K562 (cell line): ENCODE measurements around the gene GET3. TPM values are rescaled to one million over a fixed set of nuclear protein-coding genes. Genes with fewer than 3 reads are reported as not detected.

Source experiments
- CTBP1 ChIP-seq: fragments of 450-650 bp; IDR thresholded peaks from 2 replicates; pipeline ENCODE4 v1.6.1; 2016; ENCODE audit warnings: borderline replicate concordance
- DPF2 ChIP-seq: fragments of 450-650 bp; IDR thresholded peaks from 2 replicates; pipeline ENCODE4 v1.6.1; 2016
- KAT8 ChIP-seq: fragments of 450-650 bp; IDR thresholded peaks from 2 replicates; pipeline ENCODE4 v1.6.1; 2016; ENCODE audit warnings: low read depth, mild to moderate bottlenecking
- POLR2AphosphoS5 ChIP-seq: IDR thresholded peaks from 2 replicates; pipeline ENCODE4 v1.6.1; 2011; ENCODE audit warnings: mild to moderate bottlenecking, low read depth, low read length, moderate library complexity; ENCODE audit not compliant: control insufficient read depth, insufficient read depth
- RBFOX2 ChIP-seq: fragments of 200-400 bp; formaldehyde crosslinking; IDR thresholded peaks from 2 replicates; pipeline ENCODE4 v1.6.1; 2017; ENCODE audit warnings: low read depth, mild to moderate bottlenecking, low read length, moderate library complexity
- RHOXF2B ChIP-seq: fragments of 250-450 bp; sonication (Bioruptor Pico); conservative IDR thresholded peaks from 2 replicates; pipeline ENCODE4 v1.5.1; 2021
- SMARCA5 ChIP-seq: fragments of 450-650 bp; IDR thresholded peaks from 2 replicates; pipeline ENCODE4 v1.6.1; 2016
- SRSF9 ChIP-seq: fragments of 200-400 bp; formaldehyde crosslinking; IDR thresholded peaks from 2 replicates; pipeline ENCODE4 v1.6.1; 2017; ENCODE audit warnings: low read depth, low read length, borderline replicate concordance
- ZNF232 ChIP-seq: sonication (generic); formaldehyde crosslinking; IDR thresholded peaks from 2 replicates; pipeline ENCODE4 v1.8.0; 2022; ENCODE audit warnings: mild to moderate bottlenecking, missing genetic modification reagents
- ZNF24 ChIP-seq: fragments of 450-650 bp; IDR thresholded peaks from 2 replicates; pipeline ENCODE4 v1.6.1; 2016
- polyA plus RNA-seq, 8 experiments: library from polyadenylated mRNA; depleted of rRNA in 4 of 8; stranded (reverse) in 5 of 8; unstranded in 3 of 8; fragments of >200 nt; fragmentation: Nextera tagmentation in 2 of 8; fragmentation: Illumina TruSeq in 1 of 8; extraction: Ambion mirVana in 2 of 8; extraction: Trizol in 1 of 8; gene quantifications; 2 replicates each; pipeline versions ENCODE4 v1.2.1 to v1.2.3, GENCODE V29; 2011 to 2014; ENCODE audit warnings: inconsistent platforms in 1 of 8, missing spikeins in 1 of 8
- total RNA-seq, 7 experiments: library from RNA; depleted of rRNA in 6 of 7; stranded (reverse); fragments of >200 nt in 6 of 7; fragmentation: Illumina TruSeq in 2 of 7; extraction: Trizol in 2 of 7; gene quantifications; 2 replicates each; pipeline versions ENCODE4 v1.2.1 to v1.2.3, GENCODE V29; 2011 to 2021; ENCODE audit warnings: low replicate concordance in 1 of 7
- TF ChIP-seq, protein P1 (sequence below), 2 experiments: fragments of 450-650 bp; formaldehyde crosslinking in 1 of 2; IDR thresholded peaks; 2 replicates each; pipeline versions ENCODE4 v1.4.0 to v1.6.1; 2014 to 2020; ENCODE audit warnings: mild to moderate bottlenecking in 2 of 2, borderline replicate concordance in 1 of 2, low read depth in 1 of 2
- TF ChIP-seq, protein P2 (sequence below): fragments of 450-650 bp; formaldehyde crosslinking; IDR thresholded peaks from 2 replicates; pipeline ENCODE4 v1.4.0; 2020; ENCODE audit warnings: mild to moderate bottlenecking
- TF ChIP-seq, protein P3 (sequence below): sonication (generic); formaldehyde crosslinking; IDR thresholded peaks from 2 replicates; pipeline ENCODE4 v1.8.0; 2022; ENCODE audit warnings: missing genetic modification reagents, mild to moderate bottlenecking, moderate library complexity, borderline replicate concordance
- TF ChIP-seq, protein P4 (sequence below): fragments of 250-450 bp; sonication (Bioruptor Pico); IDR thresholded peaks from 2 replicates; pipeline ENCODE4 v1.5.0; 2021; ENCODE audit warnings: mild to moderate bottlenecking, moderate library complexity

GET3 gene
- total and polyA plus RNA-seq, 9 of the 15 experiments (the other 6 are each of a cell fraction or from before 2014, with no cell fraction given), result 8.3 to 83.5 (median 51.8) TPM

DNA sequence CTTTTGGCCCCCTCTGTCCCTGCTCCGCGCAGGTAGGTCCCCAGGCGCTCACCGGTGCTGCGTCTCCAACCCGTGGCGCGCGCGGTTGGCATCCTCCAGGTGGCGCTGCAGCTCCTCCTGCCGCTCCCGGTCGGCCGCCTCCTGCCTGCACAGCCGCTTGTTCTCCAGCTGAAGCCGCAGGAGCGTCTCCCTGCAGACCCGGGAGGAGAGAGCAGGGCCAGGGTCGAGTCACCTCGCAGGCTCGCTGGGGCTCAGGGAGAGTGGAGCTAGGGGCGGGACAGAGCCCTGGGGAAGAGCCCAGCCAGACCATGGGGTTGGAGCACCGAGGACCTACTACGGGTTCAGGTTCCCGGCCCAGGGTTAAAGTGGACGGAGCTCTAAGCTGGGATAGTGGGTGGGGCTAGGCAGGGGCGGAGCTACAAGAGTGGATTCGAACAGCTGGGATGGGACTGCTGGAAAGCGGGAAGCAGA lies 28.8 kb downstream of the GET3 start (continued):
- TF ChIP-seq, protein P1, sequence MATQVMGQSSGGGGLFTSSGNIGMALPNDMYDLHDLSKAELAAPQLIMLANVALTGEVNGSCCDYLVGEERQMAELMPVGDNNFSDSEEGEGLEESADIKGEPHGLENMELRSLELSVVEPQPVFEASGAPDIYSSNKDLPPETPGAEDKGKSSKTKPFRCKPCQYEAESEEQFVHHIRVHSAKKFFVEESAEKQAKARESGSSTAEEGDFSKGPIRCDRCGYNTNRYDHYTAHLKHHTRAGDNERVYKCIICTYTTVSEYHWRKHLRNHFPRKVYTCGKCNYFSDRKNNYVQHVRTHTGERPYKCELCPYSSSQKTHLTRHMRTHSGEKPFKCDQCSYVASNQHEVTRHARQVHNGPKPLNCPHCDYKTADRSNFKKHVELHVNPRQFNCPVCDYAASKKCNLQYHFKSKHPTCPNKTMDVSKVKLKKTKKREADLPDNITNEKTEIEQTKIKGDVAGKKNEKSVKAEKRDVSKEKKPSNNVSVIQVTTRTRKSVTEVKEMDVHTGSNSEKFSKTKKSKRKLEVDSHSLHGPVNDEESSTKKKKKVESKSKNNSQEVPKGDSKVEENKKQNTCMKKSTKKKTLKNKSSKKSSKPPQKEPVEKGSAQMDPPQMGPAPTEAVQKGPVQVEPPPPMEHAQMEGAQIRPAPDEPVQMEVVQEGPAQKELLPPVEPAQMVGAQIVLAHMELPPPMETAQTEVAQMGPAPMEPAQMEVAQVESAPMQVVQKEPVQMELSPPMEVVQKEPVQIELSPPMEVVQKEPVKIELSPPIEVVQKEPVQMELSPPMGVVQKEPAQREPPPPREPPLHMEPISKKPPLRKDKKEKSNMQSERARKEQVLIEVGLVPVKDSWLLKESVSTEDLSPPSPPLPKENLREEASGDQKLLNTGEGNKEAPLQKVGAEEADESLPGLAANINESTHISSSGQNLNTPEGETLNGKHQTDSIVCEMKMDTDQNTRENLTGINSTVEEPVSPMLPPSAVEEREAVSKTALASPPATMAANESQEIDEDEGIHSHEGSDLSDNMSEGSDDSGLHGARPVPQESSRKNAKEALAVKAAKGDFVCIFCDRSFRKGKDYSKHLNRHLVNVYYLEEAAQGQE (IDR thresholded peaks at IDR 0.05; ENCODE audit: borderline replicate concordance), result peak; percentile 50; the same call in 1 of the 2 replicates
- TF ChIP-seq, protein P1 (CRISPR knock-in tag; IDR thresholded peaks at IDR 0.05; ENCODE audit: low read depth), result no peak
- TF ChIP-seq RHOXF2B (CRISPR knock-in tag) (no peak), ZNF24 (no peak), RBFOX2 (peak; percentile 44), DPF2 (no peak), SMARCA5 (no peak), SRSF9 (no peak), ZNF232 (no peak), CTBP1 (peak; percentile 41; the same call in 1 of the 2 replicates), KAT8 (no peak), POLR2AphosphoS5 (no peak)
- TF ChIP-seq, protein P2, sequence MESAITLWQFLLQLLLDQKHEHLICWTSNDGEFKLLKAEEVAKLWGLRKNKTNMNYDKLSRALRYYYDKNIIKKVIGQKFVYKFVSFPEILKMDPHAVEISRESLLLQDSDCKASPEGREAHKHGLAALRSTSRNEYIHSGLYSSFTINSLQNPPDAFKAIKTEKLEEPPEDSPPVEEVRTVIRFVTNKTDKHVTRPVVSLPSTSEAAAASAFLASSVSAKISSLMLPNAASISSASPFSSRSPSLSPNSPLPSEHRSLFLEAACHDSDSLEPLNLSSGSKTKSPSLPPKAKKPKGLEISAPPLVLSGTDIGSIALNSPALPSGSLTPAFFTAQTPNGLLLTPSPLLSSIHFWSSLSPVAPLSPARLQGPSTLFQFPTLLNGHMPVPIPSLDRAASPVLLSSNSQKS (CRISPR knock-in tag), result no peak
- TF ChIP-seq, protein P3, sequence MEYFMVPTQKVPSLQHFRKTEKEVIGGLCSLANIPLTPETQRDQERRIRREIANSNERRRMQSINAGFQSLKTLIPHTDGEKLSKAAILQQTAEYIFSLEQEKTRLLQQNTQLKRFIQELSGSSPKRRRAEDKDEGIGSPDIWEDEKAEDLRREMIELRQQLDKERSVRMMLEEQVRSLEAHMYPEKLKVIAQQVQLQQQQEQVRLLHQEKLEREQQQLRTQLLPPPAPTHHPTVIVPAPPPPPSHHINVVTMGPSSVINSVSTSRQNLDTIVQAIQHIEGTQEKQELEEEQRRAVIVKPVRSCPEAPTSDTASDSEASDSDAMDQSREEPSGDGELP, result peak; percentile 93
- TF ChIP-seq, protein P4, sequence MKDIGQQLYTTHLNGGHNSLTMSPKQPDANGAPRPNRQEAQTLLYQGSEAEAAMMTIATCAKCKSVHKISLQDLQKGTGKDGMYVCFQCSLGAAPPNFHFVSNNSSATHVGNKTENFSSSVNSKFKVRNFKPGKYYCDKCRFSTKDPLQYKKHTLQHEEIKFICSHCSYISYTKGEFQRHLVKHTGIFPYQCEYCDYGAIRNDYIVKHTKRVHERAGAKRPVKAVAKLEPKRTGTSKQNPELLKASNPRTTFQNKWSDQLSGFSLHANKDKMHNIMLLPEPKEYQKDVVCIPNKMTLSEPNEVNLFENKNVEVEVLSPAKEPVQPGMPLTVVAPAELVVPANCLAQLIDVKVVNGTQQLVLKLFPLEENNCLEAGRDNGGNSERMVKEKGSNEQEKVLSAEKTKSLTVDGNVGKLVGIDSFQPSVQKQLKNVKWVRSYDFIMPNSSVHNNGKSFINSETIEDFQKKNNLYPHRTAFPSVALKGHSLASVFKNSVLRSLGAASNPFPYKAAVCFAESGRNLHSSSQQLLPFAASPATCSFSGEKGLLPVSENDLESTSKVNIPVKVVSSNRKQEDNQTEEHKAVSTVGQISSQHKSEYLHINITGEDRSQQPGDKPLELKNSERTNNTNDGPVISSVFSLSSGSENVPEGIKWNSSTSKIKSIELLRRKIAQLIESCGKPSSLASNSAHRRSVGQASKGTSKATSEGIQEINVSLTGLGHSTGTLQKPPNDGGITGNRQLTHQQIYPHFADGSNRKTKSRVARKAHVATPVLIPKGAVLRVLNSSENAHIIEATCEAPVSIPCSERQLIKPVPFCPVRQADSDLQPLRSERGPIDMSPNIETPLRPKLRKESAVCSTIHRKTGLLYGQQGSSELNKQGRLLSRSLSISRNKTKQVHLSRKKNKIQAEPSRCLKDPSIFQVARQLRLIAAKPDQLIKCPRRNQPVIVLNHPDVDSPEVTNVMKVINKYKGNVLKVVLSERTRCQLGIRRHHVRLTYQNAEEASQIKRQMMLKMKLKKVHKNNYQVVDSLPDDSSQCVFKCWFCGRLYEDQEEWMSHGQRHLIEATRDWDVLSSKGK (CRISPR knock-in tag), result no peak
